Activated CD8-positive, alpha-beta memory T cell treated with anti-CD3 and anti-CD28 coated beads, Interleukin-2, amount 50 U/mL, for 24 hours (primary cell): ENCODE results near the gene NOTUM.

Source experiments
- DNase-seq: peaks from one replicate; pipeline ENCODE4 v3.0.0-alpha.2; 2020; ENCODE audit errors: extremely low read depth

NOTUM gene

GRCh38 chr17:81935709-81936084, 25.3 kb downstream of the NOTUM start:
- no peak for DNase-seq

GRCh38 chr17:81934850-81935708, 25.9 kb downstream of the NOTUM start:
- DNase-seq = no peak

- DNase-seq = no peak
Observed at GRCh38 chr17:81934098-81934757, 26.8 kb downstream of the NOTUM start.

GRCh38 chr17:81933178-81933699, 27.7 kb downstream of the NOTUM start:
- no peak for DNase-seq

- DNase-seq = no peak
Observed at GRCh38 chr17:81932333-81932983, 28.5 kb downstream of the NOTUM start.

GRCh38 chr17:81931557-81932332, 29.2 kb downstream of the NOTUM start:
- no peak for DNase-seq

GRCh38 chr17:81931189-81931556, 29.8 kb downstream of the NOTUM start:
- no peak for DNase-seq

GRCh38 chr17:81930142-81931125, 30.6 kb downstream of the NOTUM start:
- DNase-seq = no peak

GRCh38 chr17:81929253-81930141, 31.5 kb downstream of the NOTUM start:
- no peak for DNase-seq

GRCh38 chr17:81928544-81929252, 32.3 kb downstream of the NOTUM start:
- no peak for DNase-seq

GRCh38 chr17:81927653-81928543, 33.1 kb downstream of the NOTUM start, which contains the start of gene MAFG:
Gene MAFG, minus strand, starts transcription at chr17:81927735. Its CDS starts 4,550 bp downstream, at chr17:81923185.
- DNase-seq = peak; percentile 68

GRCh38 chr17:81927152-81927652, 33.8 kb downstream of the NOTUM start:
- no peak for DNase-seq

GRCh38 chr17:81926451-81927151, 34.4 kb downstream of the NOTUM start:
- DNase-seq = no peak

GRCh38 chr17:81925860-81926450, 35.0 kb downstream of the NOTUM start:
- DNase-seq = no peak

GRCh38 chr17:81924557-81925532, 36.1 kb downstream of the NOTUM start:
- no peak for DNase-seq
